Measurements from ENCODE around the gene SCNN1B. TPM values are rescaled to one million over a fixed set of nuclear protein-coding genes. Genes with fewer than 3 reads are reported as not detected.

SCNN1B gene
- total RNA-seq, 1 donor, result not detected

DNA sequence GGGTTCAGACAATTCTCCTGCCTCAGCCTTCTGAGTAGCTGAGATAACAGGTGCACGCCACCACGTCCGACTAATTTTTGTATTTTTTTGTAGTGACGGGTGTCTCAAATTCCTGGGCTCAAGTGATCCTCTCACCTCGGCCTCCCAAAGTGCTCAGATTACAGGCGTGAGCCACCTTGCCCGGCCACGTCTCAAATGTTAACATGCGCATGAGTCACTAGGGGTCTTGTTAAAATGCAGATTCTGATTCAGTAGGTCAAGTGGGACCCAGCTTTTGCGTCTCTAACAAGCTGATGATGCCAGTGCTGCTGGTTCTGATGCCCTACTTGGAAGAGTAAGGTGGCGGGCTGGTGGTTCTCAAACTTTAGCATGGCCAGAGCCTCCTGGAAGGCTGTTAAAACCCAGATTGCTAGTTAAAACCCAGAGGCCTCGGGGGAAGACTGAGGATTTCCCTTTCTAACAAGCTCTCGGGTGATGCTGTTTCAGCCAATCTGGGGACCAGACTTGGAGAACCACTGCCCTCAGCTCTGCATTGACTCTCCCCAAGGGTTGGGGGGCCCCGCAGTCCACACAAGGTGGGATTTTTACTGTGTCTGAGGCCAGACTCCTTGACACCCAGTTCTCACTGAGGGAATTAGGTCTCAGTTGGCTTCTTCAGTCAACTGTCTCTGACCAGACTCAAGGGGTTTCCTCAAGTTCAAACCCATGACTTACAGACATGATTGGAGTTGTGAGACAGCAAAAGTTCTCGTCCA, 17.9 kb downstream of the SCNN1B start:
- no peak for DNase-seq (ENCODE audit: low read depth in 2 of 3, low spot score in 2 of 3)

DNA sequence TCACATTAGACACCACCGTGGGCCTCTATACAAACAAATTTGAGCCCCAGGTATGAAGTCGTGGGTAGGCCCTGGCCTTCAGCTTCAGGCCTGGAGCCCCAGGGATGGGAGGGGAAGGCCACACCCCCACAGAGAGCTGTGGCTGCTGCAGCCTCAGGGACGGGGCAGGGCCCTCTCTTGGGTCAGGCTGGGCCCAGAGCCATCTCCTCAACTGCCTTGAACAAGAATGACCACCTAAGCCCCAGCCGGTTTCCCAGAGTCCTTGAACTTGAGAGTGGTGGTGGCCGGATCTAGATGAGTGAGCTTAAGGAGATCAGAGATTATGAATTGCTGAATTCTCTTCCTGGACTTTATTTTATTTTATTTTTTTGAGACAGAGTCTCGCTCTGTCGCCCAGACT, 18.6 kb downstream of the SCNN1B start:
- DNase-seq (ENCODE audit: low read depth in 2 of 3, low spot score in 2 of 3), result no peak

- DNase-seq (ENCODE audit: low read depth in 2 of 3, low spot score in 2 of 3), result no peak
Measured at GRCh38 chr16:23321206-23321875, 19.2 kb downstream of the SCNN1B start.

- DNase-seq (ENCODE audit: low read depth in 2 of 3, low spot score in 2 of 3), result no peak
Measured at GRCh38 chr16:23323224-23324030, 21.3 kb downstream of the SCNN1B start.

GRCh38 chr16:23324727-23325126, 22.6 kb downstream of the SCNN1B start:
- no peak for DNase-seq (ENCODE audit: low read depth in 2 of 3, low spot score in 2 of 3)

- DNase-seq (ENCODE audit: low read depth in 2 of 3, low spot score in 2 of 3), result no peak
Measured at GRCh38 chr16:23327836-23328235, 25.7 kb downstream of the SCNN1B start.

- no peak for DNase-seq (ENCODE audit: low read depth in 2 of 3, low spot score in 2 of 3)
Measured at GRCh38 chr16:23330161-23330560, 28.1 kb downstream of the SCNN1B start.

DNA sequence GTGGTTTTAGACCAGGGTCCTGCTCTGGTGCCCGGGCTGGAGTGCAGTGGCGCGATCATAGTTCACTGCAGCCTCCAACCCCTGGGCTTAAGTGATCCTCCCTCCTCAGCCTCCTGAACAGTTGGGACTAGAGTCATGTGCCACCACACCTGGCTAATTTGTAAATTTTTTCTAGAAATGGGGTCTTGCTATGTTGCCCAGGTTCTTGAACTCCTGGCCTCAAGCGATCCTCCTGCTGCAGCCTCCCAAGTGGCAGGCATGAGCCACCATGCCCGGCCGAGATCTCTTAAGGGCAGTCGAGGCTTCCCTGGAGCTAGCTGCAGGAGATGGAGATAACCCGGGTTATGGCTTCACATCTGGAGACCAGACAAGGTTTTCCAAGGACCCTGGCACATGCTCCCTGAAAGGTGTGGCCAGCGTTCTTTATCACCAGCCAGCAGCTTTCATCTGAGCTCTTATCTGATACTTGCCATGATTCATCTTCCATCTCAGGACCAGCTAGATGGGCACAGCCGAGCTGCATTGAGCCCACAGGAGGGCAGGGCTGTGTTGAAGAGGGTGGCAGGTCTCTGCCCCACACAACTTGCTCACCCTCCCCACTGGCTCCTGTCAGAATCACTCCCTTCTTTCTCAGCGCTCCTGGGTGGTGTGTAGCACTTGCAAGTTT, 28.6 kb downstream of the SCNN1B start:
- DNase-seq (ENCODE audit: low read depth in 2 of 3, low spot score in 2 of 3), result no peak

DNA sequence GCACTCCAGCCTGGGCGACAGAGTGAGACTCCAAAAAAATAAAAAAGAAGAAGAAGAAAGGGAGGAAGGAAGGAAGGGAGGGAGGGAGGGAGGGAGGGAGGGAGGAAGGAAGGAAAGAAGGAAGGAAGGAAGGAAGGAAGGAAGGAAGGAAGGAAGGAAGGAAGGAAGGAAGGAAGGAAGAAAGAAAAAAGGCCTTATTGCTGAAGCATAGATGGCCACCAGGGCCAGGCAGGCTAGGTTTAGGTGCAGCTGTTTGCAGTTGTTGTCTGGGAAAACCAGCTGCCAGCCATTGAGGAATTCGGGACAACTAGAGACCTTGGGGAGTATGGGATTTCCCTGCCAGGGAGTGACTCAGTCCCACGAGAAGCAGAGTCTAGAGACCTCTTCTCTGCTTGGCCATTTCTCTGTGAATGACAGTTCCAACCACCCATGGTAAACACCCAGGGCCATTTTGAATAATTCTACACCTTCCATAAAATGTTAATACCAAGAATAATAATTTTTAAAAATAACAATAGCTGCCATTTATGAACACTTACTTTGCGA, 31.0 kb downstream of the SCNN1B start:
- no peak for DNase-seq (ENCODE audit: low read depth in 2 of 3, low spot score in 2 of 3)

DNA sequence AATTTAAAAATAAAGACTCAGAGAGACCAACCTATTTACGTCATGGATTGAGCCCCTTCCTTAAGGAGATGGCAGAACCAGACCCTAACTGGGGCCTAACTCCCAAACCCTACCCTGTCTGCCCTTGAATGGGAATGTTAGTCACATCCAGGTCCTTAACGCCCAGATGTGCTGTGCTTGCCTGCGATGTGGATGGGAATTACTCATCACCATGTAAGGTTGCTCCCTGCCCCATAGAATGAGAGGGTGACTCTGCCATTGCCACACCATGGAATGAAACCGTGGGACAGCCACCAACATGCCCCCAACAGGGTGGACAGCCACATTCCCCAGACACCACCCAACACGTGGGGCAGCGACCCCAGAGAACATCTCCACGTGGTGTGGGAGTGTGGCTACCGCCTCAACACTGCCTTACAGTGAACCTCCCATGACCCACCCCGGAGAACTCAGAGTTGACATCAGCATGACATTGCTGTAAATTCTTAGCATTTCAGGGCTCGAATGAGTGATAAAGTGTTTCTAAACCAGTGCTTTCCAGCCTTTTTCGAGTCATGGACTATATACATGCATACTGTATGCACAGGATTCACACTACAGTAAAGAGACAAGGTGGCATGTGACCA, 31.8 kb downstream of the SCNN1B start:
- DNase-seq (ENCODE audit: low read depth in 2 of 3, low spot score in 2 of 3), result no peak

GRCh38 chr16:23334457-23334853, 32.4 kb downstream of the SCNN1B start:
- no peak for DNase-seq (ENCODE audit: low read depth in 2 of 3, low spot score in 2 of 3)

DNA sequence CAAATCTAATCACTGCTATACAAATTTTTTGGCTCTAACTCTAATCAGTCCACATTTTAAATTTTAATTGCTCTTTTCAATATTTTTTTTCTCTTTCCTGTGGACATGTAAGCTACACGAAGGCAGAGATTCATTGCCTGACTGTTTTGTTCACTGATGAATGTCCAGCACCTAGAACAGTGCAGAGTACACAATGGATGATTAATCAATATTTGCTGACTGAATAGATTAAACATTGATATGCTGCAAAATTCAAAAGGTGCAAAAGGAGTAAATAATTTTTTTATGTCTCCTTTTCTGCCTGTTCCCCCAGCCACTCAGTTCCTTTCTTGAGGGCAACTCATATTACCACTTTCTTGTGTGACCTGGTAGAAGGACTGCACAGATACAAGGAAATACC, 32.8 kb downstream of the SCNN1B start:
- no peak for DNase-seq (ENCODE audit: low read depth in 2 of 3, low spot score in 2 of 3)

- DNase-seq (ENCODE audit: low read depth in 2 of 3, low spot score in 2 of 3), result no peak
Measured at GRCh38 chr16:23337836-23338550, 35.9 kb downstream of the SCNN1B start.

- DNase-seq (ENCODE audit: low read depth in 2 of 3, low spot score in 2 of 3), result no peak
Measured at GRCh38 chr16:23339787-23340186, 37.7 kb downstream of the SCNN1B start.

- no peak for DNase-seq (ENCODE audit: low read depth in 2 of 3, low spot score in 2 of 3)
Measured at GRCh38 chr16:23342083-23342640, 40.1 kb downstream of the SCNN1B start.

- DNase-seq (ENCODE audit: low read depth in 2 of 3, low spot score in 2 of 3), result no peak
Measured at GRCh38 chr16:23343643-23344612, 41.8 kb downstream of the SCNN1B start.

GRCh38 chr16:23345237-23345636, 43.1 kb downstream of the SCNN1B start:
- no peak for DNase-seq (ENCODE audit: low read depth in 2 of 3, low spot score in 2 of 3)
